B cell (primary cell): Measurements from ENCODE around the gene NME9. TPM values are rescaled to one million over a fixed set of nuclear protein-coding genes. Genes with fewer than 3 reads are reported as not detected.

ENCODE experiments used
- ATAC-seq: fragments of 200-7000 bp; cut with Tn5 transposase; one replicate; pipeline ENCODE4 v1.10.0; 2021; ENCODE audit warnings: low read depth, mild to moderate bottlenecking, moderate number of reproducible peaks, moderate library complexity
- CTCF ChIA-PET: fragments of 350-600 bp; sonication (Branson Sonifier 250); formaldehyde crosslinking; loops from one replicate; lab custom pipeline; 2021; ENCODE audit warnings: antibody characterized with exemption, inconsistent platforms; lab: Charles Lee
- POLR2A ChIA-PET: fragments of 350-600 bp; sonication (Branson Sonifier 250); formaldehyde crosslinking; loops from one replicate; lab custom pipeline; 2021; ENCODE audit warnings: antibody characterized with exemption; lab: Charles Lee
- DNase-seq: peaks from one replicate; pipeline ENCODE4 v3.0.0; 2013
- H2AFZ ChIP-seq: 2 replicates; pipeline ENCODE4 v1.6.1; 2012; ENCODE audit warnings: mild to moderate bottlenecking, low read depth, low read length; ENCODE audit not compliant: insufficient read depth, poor library complexity, severe bottlenecking
- H3K27ac ChIP-seq, 2 donors: 1 replicate in 1 of 2; 2 replicates in 1 of 2; pipeline ENCODE4 v1.5.1; 2012 to 2013; ENCODE audit warnings: low read length in 2 of 2, mild to moderate bottlenecking in 2 of 2, moderate library complexity in 1 of 2
- H3K27me3 ChIP-seq, 4 experiments: fragments of 200-600 bp in 1 of 4; sonication (generic) in 1 of 4; replicated peaks in 1 of 4; 1 replicate in 2 of 4; 2 replicates in 2 of 4; pipeline versions ENCODE4 v1.6.1 to v1.7.0; 2013 to 2016; ENCODE audit warnings: low read length in 3 of 4, mild to moderate bottlenecking in 2 of 4, mixed read lengths in 1 of 4, moderate library complexity in 1 of 4; ENCODE audit not compliant: insufficient read depth in 4 of 4, control insufficient read depth in 3 of 4; ENCODE audit errors: control extremely low read depth in 1 of 4
- H3K36me3 ChIP-seq, 2 experiments: replicated peaks in 1 of 2; 1 replicate in 1 of 2; 2 replicates in 1 of 2; pipeline versions ENCODE4 v1.6.1 to v1.7.1; 2013; ENCODE audit warnings: low read length in 1 of 2; ENCODE audit not compliant: insufficient read depth in 2 of 2, control insufficient read depth in 1 of 2; ENCODE audit errors: control extremely low read depth in 1 of 2, extremely low read depth in 1 of 2
- H3K4me1 ChIP-seq, 2 donors: fragments of 200-600 bp in 1 of 2; sonication (generic) in 1 of 2; 1 replicate in 1 of 2; 2 replicates in 1 of 2; pipeline versions ENCODE4 v1.5.1 to v1.6.1; 2013 to 2017; ENCODE audit warnings: low read length in 2 of 2; ENCODE audit not compliant: control insufficient read depth in 2 of 2, insufficient read depth in 2 of 2
- H3K4me2 ChIP-seq: replicated peaks from 2 replicates; pipeline ENCODE3; 2012; ENCODE audit warnings: mild to moderate bottlenecking, low read depth, low read length; ENCODE audit not compliant: poor library complexity, severe bottlenecking
- H3K4me3 ChIP-seq, 5 experiments: fragments of 200-600 bp in 1 of 5; sonication (generic) in 1 of 5; 1 replicate in 3 of 5; 2 replicates in 2 of 5; pipeline versions ENCODE4 v1.5.1 to v1.7.0; 2011 to 2016; ENCODE audit warnings: low read length in 4 of 5, mild to moderate bottlenecking in 4 of 5, low read depth in 2 of 5, control low read depth in 1 of 5, moderate library complexity in 1 of 5; ENCODE audit not compliant: insufficient read depth in 1 of 5; ENCODE audit errors: control extremely low read depth in 1 of 5, extremely low read depth in 1 of 5
- H3K79me2 ChIP-seq: fragments of 200-600 bp; sonication (generic); one replicate; pipeline ENCODE4 v1.6.0; 2016; ENCODE audit warnings: low read length; ENCODE audit not compliant: control insufficient read depth, insufficient read depth
- H3K9ac ChIP-seq: fragments of 200-600 bp; sonication (generic); 2 replicates; pipeline ENCODE4 v1.6.1; 2017; ENCODE audit warnings: mild to moderate bottlenecking, low read length, moderate library complexity
- H3K9me3 ChIP-seq, 3 donors: one replicate each; pipeline versions ENCODE4 v1.6.1 to v1.7.1; 2013; ENCODE audit warnings: low read length in 2 of 3; ENCODE audit not compliant: control insufficient read depth in 2 of 3, insufficient read depth in 1 of 3; ENCODE audit errors: control extremely low read depth in 1 of 3
- H4K20me1 ChIP-seq: 2 replicates; pipeline ENCODE4 v1.6.0; 2012; ENCODE audit warnings: mild to moderate bottlenecking, low read length; ENCODE audit not compliant: insufficient read depth, control insufficient read depth, poor library complexity, severe bottlenecking
- H3K27ac Mint-ChIP-seq: one replicate; pipeline ENCODE4 v1.8.0; 2021; ENCODE audit warnings: mixed read lengths
- H3K27me3 Mint-ChIP-seq: one replicate; pipeline ENCODE4 v1.8.0; 2021; ENCODE audit warnings: mixed read lengths
- H3K4me1 Mint-ChIP-seq: one replicate; pipeline ENCODE4 v1.8.0; 2021; ENCODE audit warnings: mixed read lengths
- H3K4me3 Mint-ChIP-seq: one replicate; pipeline ENCODE4 v1.8.0; 2021; ENCODE audit warnings: mixed read lengths
- H3K9me3 Mint-ChIP-seq: one replicate; pipeline ENCODE4 v1.8.0; 2022; ENCODE audit warnings: mixed read lengths; ENCODE audit not compliant: insufficient read depth
- CTCF ChIP-seq: fragments of 200-600 bp; IDR thresholded peaks from one replicate; pipeline ENCODE4 v1.8.0; 2022; ENCODE audit warnings: antibody characterized with exemption, mild to moderate bottlenecking
- EZH2 ChIP-seq: IDR thresholded peaks from 2 replicates; pipeline ENCODE4 v1.6.1; 2012; ENCODE audit warnings: borderline replicate concordance, low read depth, mild to moderate bottlenecking, moderate library complexity, low read length; ENCODE audit not compliant: insufficient read depth, poor library complexity, severe bottlenecking
- WGBS: methylation state at CpG from one replicate; pipeline ENCODE4 v1.1.5; 2013; ENCODE audit warnings: missing lambda C conversion rate; ENCODE audit not compliant: insufficient coverage; 5-methylcytosine and 5-hydroxymethylcytosine counted together
- intact Hi-C: fragments of 100-400 bp; cut with micrococcal nuclease; formaldehyde crosslinking; loops from one replicate; pipeline ENCODE4 v1.10.0; 2022
- polyA plus RNA-seq: library from polyadenylated mRNA; depleted of rRNA; stranded (reverse); fragments of >200 nt; gene quantifications from 2 replicates; pipeline ENCODE4 v1.2.3, GENCODE V29; 2012
- total RNA-seq, 2 donors: library from RNA; stranded (reverse); fragments of 120-200 nt in 1 of 2; gene quantifications; 1 replicate in 1 of 2; 2 replicates in 1 of 2; pipeline versions ENCODE4 v1.2.3 to v1.2.4, GENCODE V29; 2013 to 2022

NME9 gene
- total and polyA plus RNA-seq, 2 donors (not counting 1 experiment from before 2014, with no cell fraction given) = not detected

- peaks cover 2 to 11% (median 2%) of the 10 kb centered on the region in 3 donors for H3K9me3 ChIP-seq
- peaks cover 0 to 19% (median 3%) of the 10 kb centered on the region in 4 experiments for H3K27me3 ChIP-seq
- DNase-seq (no peak), ATAC-seq (no peak)
- H3K79me2 ChIP-seq = no peaks in the 10 kb centered on the region
- WGBS = 42% methylated on average over 4 of the region's 5 CpGs
- POLR2A ChIA-PET = no interaction called here
- no peak for TF ChIP-seq EZH2
- TF ChIP-seq CTCF = no peak
- no peaks in the 10 kb centered on the region for H3K4me1 Mint-ChIP-seq
- H3K4me3 ChIP-seq = no peak overlapping the region
- H3K9me3 Mint-ChIP-seq = peaks cover 4% of the 10 kb centered on the region
- no peak overlapping the region for H3K27ac ChIP-seq
- H3K4me3 Mint-ChIP-seq = no peak overlapping the region
- H3K27me3 Mint-ChIP-seq = peaks cover 56% of the 10 kb centered on the region
- intact Hi-C loops = no loop called here
- H3K4me2 ChIP-seq = no peak overlapping the region
- no peak overlapping the region for H2AFZ ChIP-seq
- no peaks in the 10 kb centered on the region for H4K20me1 ChIP-seq
- no peak overlapping the region for H3K27ac Mint-ChIP-seq
- H3K4me1 ChIP-seq = no peaks in the 10 kb centered on the region
- CTCF ChIA-PET = interaction anchor here (1.0 kb wide), 1 partner anchor 156 kb away, joined by 3 read pairs; no protein-coding TSS in a partner anchor
- H3K36me3 ChIP-seq = no peaks in the 10 kb centered on the region
- H3K9ac ChIP-seq = no peak overlapping the region
Observed at GRCh38 chr3:138338244-138338643, 8.6 kb upstream of the NME9 start.

GRCh38 chr3:138336454-138336999 lies 6.9 kb upstream of the NME9 start:
- no peaks in the 10 kb centered on the region for H3K4me1 Mint-ChIP-seq
- Histone ChIP-seq H4K20me1 (no peaks in the 10 kb centered on the region), H3K4me2 (no peak overlapping the region), H3K27ac (no peak overlapping the region), H3K36me3 (no peaks in the 10 kb centered on the region), H3K4me1 (no peaks in the 10 kb centered on the region), H3K4me3 (no peak overlapping the region), H3K9me3 (peaks cover 0 to 4% (median 0%) of the 10 kb centered on the region in 3 donors), H3K9ac (no peak overlapping the region), H3K79me2 (no peaks in the 10 kb centered on the region), H2AFZ (no peak overlapping the region), H3K27me3 (peaks cover 0 to 13% (median 2%) of the 10 kb centered on the region in 4 experiments)
- WGBS = 79% methylated on average over 2 of the region's 4 CpGs
- ChIA-PET POLR2A (interaction anchor here (0.7 kb wide), 1 partner anchor 1061 kb away, joined by 7 read pairs; no protein-coding TSS in a partner anchor), CTCF (interaction anchor here (0.6 kb wide), 1 partner anchor 1346 kb away, joined by 4 read pairs; no protein-coding TSS in a partner anchor)
- peaks cover 46% of the 10 kb centered on the region for H3K27me3 Mint-ChIP-seq
- H3K9me3 Mint-ChIP-seq = peaks cover 2% of the 10 kb centered on the region
- DNase-seq = no peak
- intact Hi-C loops = no loop called here
- H3K4me3 Mint-ChIP-seq = no peak overlapping the region
- no peak overlapping the region for H3K27ac Mint-ChIP-seq
- TF ChIP-seq CTCF (no peak), EZH2 (no peak)
- ATAC-seq = no peak
